Endothelial cell (in vitro differentiated cells): ENCODE measurements around the gene ZNF408. TPM values are rescaled to one million over a fixed set of nuclear protein-coding genes. Genes with fewer than 3 reads are reported as not detected.
"Not testable (repeated sequence)": the region's sequence is repeated elsewhere in the genome, so short reads cannot be mapped to it uniquely, and the experiment has no call there.

Source experiments
- DNase-seq: peaks from one replicate; pipeline ENCODE4 v3.0.0; 2021; ENCODE audit warnings: low spot score
- H3K27ac Mint-ChIP-seq: one replicate; pipeline ENCODE4 v1.8.0; 2021; ENCODE audit warnings: mixed read lengths, inconsistent platforms; ENCODE audit not compliant: unreplicated experiment
- H3K27me3 Mint-ChIP-seq: one replicate; pipeline ENCODE4 v1.8.0; 2021; ENCODE audit warnings: mild to moderate bottlenecking, moderate library complexity, mixed read lengths, inconsistent platforms; ENCODE audit not compliant: unreplicated experiment
- H3K36me3 Mint-ChIP-seq: one replicate; pipeline ENCODE4 v1.8.0; 2021; ENCODE audit warnings: mild to moderate bottlenecking, low read depth, mixed read lengths, inconsistent platforms; ENCODE audit not compliant: unreplicated experiment
- H3K4me1 Mint-ChIP-seq: one replicate; pipeline ENCODE4 v1.8.0; 2021; ENCODE audit warnings: mild to moderate bottlenecking, mixed read lengths, inconsistent platforms; ENCODE audit not compliant: unreplicated experiment
- H3K4me3 Mint-ChIP-seq: one replicate; pipeline ENCODE4 v1.8.0; 2021; ENCODE audit warnings: mild to moderate bottlenecking, mixed read lengths, inconsistent platforms; ENCODE audit not compliant: unreplicated experiment
- H3K9me3 Mint-ChIP-seq: one replicate; pipeline ENCODE4 v1.8.0; 2021; ENCODE audit warnings: mixed read lengths, inconsistent platforms; ENCODE audit not compliant: unreplicated experiment
- CTCF ChIP-seq: fragments of 200-600 bp; sonication (generic); IDR thresholded peaks from one replicate; pipeline ENCODE4 v1.5.0; 2021; ENCODE audit warnings: antibody characterized with exemption; ENCODE audit not compliant: unreplicated experiment
- total RNA-seq: library from RNA; stranded (reverse); fragmentation: NEBNext Ultra II Directional; extraction: Animal tissue kit (Norgen Biotek cat#: 25700); gene quantifications from one replicate; pipeline ENCODE4 v1.2.1, GENCODE V29; 2021; ENCODE audit not compliant: unreplicated experiment

The ZNF408 gene
- total RNA-seq, 1 donor from 2014 or later = 23.2 TPM

- H3K27ac Mint-ChIP-seq = no peak overlapping the region
- no peaks in the 10 kb centered on the region for H3K9me3 Mint-ChIP-seq
- peaks cover 24% of the 10 kb centered on the region for H3K4me1 Mint-ChIP-seq
- no peak for TF ChIP-seq CTCF
- H3K4me3 Mint-ChIP-seq = no peak overlapping the region
- H3K36me3 Mint-ChIP-seq = peaks cover 44% of the 10 kb centered on the region
- DNase-seq = no peak
- peaks cover 16% of the 10 kb centered on the region for H3K27me3 Mint-ChIP-seq
Observed at GRCh38 chr11:46705070-46705688, 4.3 kb downstream of the ZNF408 start.

- Mint-ChIP-seq H3K36me3 (peaks cover 38% of the 10 kb centered on the region), H3K27ac (no peak overlapping the region), H3K4me1 (peaks cover 12% of the 10 kb centered on the region), H3K4me3 (peak overlapping the region; percentile 2), H3K9me3 (no peaks in the 10 kb centered on the region), H3K27me3 (peaks cover 8% of the 10 kb centered on the region)
- no peak for DNase-seq
- no peak for TF ChIP-seq CTCF
Observed at GRCh38 chr11:46706886-46707285, 6.1 kb downstream of the ZNF408 start.

- H3K27ac Mint-ChIP-seq, H3K4me3 Mint-ChIP-seq, H3K9me3 Mint-ChIP-seq, DNase-seq, H3K27me3 Mint-ChIP-seq, H3K4me1 Mint-ChIP-seq: not testable (repeated sequence)
- H3K36me3 Mint-ChIP-seq = peaks cover 22% of the 10 kb centered on the region
Observed at GRCh38 chr11:46709351-46709750, 8.5 kb downstream of the ZNF408 start.

GRCh38 chr11:46710821-46711269 lies 10.0 kb downstream of the ZNF408 start:
- peaks cover 17% of the 10 kb centered on the region for H3K36me3 Mint-ChIP-seq
- H3K27me3 Mint-ChIP-seq = no peaks in the 10 kb centered on the region
- no peaks in the 10 kb centered on the region for H3K9me3 Mint-ChIP-seq
- peaks cover 2% of the 10 kb centered on the region for H3K4me1 Mint-ChIP-seq
- DNase-seq = no peak
- no peak overlapping the region for H3K4me3 Mint-ChIP-seq
- no peak overlapping the region for H3K27ac Mint-ChIP-seq
- TF ChIP-seq CTCF = no peak

GRCh38 chr11:46711303-46711702 lies 10.5 kb downstream of the ZNF408 start:
- no peaks in the 10 kb centered on the region for H3K27me3 Mint-ChIP-seq
- TF ChIP-seq CTCF = no peak
- peaks cover 15% of the 10 kb centered on the region for H3K36me3 Mint-ChIP-seq
- no peak overlapping the region for H3K4me3 Mint-ChIP-seq
- H3K4me1 Mint-ChIP-seq = peaks cover 2% of the 10 kb centered on the region
- H3K9me3 Mint-ChIP-seq = no peaks in the 10 kb centered on the region
- no peak overlapping the region for H3K27ac Mint-ChIP-seq
- no peak for DNase-seq
